GM21825 (cell line): Measurements from ENCODE around the gene COL4A3.
A peak's percentile ranks its signal among the peaks of the same experiment; 100 is the strongest.
"Not testable (repeated sequence)": the region's sequence is repeated elsewhere in the genome, so short reads cannot be mapped to it uniquely, and the experiment has no call there.

Source experiments
- ATAC-seq: cut with Tn5 transposase; IDR thresholded peaks from one replicate; pipeline ENCODE4 v1.9.1; 2021; ENCODE audit warnings: mild to moderate bottlenecking, moderate library complexity; ENCODE audit not compliant: unreplicated experiment

COL4A3 gene

DNA sequence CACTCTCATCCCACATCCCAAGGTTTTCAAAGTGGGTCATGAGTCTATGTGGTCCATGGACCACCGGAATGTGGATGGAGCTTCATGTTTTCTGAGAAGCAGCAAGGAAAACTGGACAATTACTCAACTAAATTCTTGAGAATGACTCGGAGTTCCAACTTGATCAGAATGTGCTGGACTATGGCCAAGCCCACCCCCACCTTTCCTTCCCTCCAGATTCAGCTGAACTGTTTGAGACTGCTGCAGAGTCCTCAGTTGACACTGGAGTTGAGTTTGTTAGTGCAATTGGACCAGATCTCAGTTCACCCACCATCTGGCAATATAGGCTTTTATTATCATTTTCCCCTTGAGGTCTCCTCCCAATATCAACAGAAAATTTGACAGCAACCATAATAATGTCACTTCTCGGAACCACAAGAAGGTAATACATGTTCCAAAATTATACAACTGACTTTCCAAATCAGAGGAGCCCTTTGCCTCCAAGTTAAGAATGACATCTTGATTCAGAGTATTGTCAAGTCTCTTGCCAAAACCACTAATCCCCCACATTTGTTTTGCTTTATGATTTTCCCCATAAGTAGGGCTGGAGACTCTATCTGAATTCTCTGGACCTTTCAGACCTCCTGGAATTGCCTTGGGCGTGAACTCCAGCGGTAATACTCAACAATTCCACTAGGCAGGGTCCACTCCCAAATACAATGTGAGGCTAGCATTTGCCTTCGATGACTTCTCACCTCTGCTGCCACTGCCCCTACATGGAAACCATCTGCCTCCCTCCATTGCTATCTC lies 9.2 kb upstream of the COL4A3 start:
- no peak for ATAC-seq

DNA sequence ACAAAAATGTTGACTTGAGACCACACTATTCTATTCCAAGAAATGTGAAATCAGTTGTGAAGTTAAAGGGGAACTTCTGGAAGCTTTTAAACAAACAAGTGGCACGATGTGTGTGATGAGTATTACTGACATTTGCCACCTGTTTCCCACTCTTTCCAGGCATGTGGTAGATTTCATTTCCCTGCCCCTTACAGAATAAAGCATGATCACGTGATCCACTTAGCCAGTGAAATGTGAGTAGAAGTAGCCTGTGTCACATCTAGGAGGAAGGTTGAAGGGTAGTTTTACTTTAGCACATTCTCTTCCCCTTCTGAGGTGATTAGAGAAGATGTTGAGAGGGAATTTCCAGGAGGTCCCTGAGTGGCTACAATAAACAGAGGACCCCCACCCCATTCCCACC lies 4.3 kb upstream of the COL4A3 start:
- ATAC-seq = no peak

DNA sequence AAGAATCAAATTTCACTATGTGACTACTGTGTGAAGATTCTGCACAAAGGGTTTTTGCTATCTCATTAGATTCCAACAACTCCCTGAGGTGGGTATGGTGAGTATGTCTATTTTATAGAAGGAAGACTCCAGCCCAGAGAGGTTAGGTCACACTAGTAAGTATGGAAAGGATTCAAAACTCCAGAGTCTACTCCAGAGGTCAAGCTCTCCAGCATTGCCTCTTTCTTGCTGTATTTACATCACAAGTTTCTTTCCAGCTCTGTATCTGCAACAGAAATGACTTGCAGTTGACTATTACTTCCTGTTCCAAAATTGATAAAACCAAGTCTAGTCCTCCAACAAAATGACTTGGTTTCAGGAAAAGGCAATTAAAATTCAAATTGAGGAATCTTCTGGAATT lies 2.5 kb upstream of the COL4A3 start:
- ATAC-seq = no peak

DNA sequence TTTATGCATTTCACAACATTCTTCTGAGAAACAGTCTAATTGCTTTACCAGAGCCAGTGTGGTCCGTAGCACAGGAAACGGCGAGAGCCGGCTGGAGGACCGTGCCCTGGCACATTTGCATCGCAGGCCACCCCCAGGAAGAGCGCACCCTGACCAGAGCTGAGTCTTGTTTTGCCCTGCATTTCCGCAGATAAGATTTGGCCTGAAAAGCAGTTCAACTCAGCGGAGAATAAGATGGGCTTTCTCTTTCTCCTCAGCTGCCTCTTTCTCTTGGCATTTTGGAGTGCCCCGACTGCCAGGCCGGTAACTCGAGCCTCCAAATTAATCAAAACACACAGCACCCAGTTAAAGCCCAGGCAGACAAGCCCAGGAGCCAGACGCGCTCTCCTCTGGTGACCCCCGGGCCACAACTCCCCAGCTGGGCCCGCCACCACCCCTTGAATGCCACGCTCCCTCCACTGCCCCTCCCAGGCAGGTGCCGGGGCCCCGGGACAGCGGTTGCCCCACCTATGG lies 883 bp upstream of the COL4A3 start:
- peak; percentile 74 for ATAC-seq

DNA sequence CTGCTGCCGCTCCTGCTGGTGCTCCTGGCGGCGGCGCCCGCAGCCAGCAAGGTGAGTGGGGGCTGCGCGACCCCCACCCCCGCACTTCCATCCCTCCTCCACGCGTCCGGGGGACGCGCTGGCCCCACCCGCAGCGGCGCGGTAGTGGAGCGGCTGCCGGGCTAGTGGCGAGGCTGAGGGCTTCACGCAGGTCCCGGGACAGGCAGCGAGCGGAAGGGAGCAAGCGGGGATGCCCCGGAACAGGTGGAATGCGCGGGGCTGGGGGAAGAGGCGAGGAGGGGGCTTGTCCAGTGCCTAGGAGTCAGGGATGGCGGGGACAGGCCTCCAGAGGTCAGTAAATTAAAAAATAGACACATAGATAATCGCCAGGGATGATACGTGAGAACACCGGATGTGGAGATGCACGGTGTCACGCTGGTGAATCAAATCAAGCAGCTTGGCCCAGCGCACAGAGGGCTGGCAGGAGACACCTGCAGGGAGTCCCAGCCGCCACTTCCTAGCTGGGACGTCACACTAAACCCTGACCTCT lies 403 bp downstream of the COL4A3 start:
- peak; percentile 75 for ATAC-seq

DNA sequence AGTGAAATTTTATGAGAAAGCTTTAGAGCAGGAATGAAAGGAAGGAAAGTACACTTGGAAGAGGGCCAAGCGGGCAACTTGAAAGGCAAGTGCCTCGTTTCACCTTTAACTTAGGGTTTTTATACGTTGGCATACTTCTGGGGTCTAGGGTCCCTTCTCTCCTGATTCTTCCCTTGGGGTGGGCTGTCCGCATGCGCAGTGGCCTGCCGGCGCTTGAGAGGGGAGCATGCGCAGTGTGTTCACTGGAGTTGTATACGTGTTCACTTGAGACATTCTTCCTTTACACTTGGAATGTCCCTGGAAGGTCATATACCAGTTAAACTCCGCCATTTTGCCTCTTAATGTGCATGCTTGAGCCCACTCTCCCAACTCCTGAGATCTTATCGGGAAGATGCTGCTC lies 7.4 kb downstream of the COL4A3 start:
- ATAC-seq = not testable (repeated sequence)

DNA sequence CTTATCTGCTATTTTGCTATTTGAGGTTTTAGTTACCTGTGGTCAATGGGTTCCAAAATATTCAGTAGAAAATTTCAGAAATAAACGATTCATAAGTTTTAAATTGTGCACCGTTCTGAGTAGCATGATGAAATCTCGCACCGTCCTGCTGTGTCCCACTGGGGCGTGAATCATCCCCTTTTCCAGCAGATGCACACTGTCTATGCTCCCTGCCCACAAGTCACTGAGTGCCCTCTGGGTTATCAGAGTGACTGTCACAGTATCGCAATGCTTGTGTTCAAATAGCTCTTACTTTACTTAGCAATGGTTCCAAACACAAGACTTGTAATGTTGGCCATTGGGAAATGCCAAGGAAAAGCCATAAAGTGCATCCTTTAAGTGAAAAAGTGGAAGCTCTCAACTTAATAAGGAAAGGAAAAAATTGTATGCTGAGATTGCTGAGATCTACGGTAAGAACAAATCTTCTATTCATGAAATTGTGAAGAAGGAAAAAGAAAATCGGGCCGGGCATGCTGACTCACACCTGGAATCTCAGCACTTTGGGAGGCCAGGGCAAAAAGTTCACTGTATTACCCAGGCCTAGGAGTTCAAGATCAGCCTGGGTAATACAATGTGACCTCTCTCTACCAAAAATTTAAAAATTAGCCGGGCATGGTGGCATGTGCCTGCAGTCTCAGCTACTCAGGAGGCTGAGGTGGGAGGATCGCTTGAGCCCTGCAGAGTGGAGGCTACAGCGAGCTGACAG lies 13.3 kb downstream of the COL4A3 start:
- no peak for ATAC-seq

DNA sequence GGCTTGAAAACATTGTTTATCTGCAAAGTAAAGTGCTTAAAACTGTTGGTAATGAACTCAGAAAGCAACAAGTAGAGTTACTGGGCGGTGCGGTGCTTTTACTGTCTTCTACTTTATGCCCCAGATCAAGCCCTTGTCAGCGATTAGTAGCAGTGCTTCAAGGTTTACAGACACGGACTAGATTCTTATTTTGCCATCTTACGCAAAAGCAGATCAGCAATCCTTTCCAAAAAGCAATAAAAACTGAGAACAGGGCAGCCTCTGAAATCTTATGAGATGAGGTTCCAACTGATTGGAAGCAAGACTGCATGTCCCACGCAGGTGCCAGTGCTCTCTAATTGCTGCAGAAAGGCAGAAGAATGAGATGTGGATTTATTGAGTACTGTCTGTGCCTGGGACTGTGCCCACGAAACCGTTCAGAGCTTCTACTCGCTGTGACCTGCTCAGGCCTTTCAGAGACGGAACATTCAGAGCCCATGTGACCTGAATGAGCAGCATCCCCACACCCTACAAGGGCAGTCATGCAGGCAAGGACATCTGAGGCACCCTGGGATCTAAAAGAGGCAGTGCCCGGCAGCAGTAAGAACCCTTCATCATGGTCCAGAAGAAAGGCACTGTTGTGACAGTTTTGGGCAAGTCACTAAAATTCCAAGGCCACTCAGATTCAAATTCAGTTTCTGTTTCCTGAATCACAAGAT lies 15.7 kb downstream of the COL4A3 start:
- no peak for ATAC-seq

DNA sequence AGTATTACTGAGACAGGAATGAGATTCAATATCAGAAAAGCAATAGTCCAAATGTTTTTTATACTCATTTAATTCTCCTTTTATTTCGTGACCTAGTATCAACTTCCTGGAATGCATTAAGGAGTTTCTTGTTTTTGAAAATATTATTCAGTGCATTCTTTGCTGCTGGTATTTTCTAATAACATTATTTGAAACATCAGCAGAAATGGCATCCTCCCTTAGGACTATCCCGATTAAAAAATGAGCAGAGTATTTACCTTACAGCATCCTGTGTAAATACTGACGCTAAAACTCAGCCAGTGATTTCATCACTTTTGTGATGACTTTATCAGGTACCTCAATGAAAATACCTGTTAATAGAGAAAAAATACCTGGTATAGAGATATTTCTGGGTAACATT lies 16.3 kb downstream of the COL4A3 start:
- no peak for ATAC-seq

DNA sequence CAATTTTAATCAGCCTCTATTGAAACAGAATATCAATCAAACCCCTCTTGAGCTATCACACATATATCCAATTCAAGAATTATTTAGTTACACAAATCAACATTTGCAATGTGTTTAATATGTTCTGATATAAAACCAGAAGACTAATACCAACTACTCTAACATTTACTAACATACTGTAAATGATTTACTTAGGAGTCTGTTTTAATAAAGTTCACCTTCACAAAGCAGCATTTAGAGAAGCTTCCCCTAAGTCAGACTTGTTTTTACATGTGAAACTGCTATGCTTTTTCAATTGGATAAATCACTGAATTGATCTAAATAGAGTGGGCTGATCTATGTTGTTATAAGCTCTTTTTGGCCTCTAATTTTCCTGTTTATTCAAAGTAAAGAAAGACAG lies 18.3 kb downstream of the COL4A3 start:
- ATAC-seq = no peak

DNA sequence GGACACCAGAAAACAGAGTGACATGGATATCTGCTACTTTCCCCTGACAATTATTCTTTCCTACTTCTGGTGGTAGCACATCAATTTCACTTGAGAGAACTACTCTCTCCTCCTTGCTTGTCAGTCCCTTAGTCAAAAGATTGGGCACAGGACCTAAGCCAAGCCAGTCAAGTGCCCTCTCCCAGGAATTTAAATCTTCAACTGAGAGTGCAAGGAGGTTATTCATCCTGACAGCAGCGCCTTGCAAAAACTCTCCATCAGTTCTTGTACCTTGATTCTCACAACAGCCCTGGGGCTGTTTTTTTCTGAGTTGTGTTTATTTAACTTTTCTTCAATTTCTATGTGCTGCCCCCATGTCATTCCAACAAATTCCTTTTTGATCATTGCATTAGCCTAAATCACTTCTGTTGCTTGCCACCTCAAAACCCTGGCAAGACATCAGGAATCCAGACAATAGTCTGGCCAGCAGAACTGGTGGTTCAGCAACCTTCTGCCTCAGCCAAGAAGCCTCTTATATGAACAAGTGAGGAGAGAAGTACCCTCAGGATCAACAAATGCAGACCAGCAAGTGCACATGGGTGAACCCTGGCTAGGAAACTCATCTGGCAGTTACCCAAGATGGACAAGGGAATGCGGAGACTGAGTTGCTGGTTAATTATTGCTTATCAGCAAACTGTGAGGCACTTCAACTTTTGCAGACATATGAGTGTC lies 19.4 kb downstream of the COL4A3 start:
- ATAC-seq = no peak

DNA sequence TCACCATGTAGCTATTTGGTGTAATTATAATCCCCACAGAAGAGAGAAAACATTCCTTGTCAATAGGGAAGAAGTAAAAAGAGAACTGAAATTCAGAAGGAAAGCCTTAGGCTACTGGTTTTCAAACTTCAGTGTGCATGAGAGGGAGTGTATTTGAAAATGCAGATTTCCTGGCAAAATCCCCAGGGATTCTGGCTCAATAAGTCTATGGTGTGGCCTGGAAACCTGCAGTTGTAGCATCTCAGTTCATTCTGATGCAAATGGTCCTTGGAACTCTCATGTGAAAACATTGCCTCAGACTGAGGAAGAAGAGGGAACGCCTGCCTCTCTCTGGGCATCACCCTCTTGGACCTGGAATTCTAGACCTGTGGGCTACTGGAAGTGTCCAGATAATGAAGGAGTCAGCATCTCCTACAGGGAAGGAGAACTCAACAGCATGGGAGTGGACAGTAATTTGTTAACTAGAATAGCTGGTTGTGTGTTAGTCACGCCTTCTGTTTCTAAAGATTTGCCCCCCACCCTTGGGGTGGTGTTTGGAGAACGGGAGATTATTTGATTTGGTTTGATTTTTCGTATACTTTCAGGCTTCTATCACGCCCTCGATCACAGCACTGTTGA lies 21.3 kb downstream of the COL4A3 start:
- no peak for ATAC-seq

DNA sequence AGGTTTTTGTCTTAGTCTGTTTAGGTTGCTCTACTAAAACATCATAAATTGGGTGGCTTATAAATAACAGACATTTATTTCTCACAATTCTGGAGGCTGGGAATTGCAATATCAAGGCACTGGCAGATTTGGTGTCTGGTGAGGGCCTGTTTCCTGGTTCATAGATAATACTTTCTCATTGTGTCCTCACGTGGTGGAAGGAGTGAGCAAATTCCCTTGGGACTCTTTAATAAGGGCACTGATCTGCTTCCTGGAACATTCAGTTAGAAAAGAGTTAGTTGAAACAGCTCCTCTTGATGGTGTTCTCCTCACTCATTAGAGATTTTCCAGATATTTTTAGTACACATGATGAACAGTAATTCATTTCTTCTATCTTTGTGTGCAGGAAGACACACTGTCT lies 22.3 kb downstream of the COL4A3 start:
- no peak for ATAC-seq

DNA sequence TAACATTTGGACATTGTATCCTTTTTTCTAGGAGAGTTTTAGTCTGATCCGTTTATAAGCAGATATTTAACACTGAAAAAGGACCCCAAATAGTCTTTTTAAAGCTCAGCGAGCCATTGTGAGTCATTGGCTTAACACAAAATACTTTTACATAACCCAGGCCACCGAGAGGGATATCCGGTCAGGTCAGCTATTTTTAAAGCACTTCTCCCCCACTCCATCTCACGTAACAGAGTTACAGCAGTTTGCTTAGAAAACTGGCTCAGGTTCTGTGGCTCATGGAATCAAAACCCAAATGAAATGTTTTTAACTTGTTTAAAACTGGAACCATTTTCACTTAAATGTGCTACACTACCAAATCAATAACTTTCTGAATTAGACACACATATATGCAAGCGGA lies 23.9 kb downstream of the COL4A3 start:
- peak; percentile 61 for ATAC-seq

DNA sequence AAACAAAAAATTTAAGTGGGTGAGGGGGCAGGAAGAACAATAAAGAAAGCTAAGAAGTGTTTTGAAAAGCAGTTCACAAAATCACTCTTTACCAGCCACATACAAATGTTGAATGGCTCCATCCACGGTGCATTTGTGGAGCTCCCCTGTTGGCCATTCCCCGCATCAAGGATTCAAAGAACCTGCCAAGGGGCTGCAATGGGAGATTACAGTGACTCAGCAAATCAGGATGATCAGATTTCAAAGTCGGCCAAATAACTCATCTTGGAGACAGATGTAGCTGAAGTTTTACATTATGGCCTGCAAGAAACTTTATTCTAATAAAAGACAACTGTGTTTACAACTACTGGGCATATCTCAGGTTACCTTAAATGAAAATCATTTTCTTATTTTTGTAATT lies 26.9 kb downstream of the COL4A3 start:
- no peak for ATAC-seq

DNA sequence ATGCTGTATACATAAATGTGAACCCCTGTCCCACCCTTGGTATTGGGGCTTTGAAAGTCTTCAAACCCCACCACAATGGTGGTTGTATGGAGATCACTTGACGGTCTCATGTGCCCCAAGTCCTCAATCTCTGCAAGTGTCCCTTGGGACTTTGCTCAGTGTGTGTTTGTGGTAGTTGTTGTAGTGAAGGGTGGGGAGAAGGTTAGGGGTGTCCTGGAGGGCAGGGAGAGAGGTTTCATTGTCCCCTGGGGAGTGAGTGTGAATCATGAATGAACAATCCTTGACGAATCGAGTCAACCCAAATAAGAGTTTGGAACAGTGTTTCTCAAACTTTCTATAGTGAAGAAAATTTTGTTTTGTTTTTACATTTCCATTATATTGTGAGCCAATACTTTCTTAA lies 28.1 kb downstream of the COL4A3 start:
- ATAC-seq = no peak

DNA sequence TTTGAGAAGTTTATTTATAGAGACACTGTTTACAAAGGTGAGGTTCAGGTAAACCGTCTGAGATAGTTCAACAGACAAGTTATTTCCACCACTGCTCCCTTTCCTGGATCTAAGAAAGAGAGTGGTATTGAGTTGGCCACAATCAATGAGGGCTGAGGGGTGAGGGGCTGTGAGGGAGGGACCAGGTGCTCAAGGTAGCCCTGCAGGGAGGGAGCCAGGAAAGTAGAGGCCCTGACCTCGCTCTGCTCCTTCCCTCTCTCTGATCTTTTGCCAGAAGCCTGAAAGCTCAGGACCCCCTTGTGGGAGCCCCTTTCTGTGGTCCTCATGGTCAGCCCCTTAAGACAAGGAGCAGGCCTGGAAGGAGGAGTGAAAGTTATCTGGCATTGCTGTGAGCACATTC lies 29.8 kb downstream of the COL4A3 start:
- no peak for ATAC-seq

DNA sequence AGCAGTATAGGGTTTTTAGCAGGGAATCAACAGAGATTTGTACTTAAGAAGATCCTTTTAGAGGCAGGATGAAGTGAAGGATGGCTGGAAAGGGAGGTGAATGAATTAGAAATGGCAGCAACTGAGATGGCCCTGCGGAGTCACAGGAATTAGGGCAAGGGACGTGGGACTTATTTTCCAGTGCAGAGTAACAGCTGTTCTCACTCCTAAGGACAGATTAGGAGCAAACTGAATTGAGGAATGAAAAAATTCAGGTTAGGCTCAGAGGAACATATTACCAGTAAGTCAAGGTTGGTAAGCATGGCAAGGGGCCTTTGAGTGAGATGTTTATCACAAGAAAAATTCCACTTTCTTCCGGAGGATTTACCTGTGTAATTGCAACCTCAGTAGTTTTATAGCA lies 34.4 kb downstream of the COL4A3 start:
- no peak for ATAC-seq

DNA sequence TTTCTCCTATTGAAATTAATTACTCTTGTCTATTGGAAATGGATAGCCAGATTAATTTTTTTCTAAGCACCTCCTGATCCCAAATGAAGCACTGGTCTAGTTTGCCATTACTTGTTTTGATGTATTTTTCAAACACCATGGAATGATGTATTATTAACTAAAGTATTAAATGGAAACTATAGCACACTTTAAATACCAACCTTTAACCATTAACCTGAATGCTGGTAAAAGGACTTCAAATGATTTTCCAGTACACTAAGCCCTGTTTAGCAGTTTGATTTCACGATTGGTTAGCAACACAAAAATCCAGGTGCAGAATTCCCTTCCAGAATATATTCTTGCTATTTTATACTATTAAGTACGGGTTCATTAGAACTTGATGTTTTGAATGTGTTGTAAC lies 37.3 kb downstream of the COL4A3 start:
- ATAC-seq = no peak

DNA sequence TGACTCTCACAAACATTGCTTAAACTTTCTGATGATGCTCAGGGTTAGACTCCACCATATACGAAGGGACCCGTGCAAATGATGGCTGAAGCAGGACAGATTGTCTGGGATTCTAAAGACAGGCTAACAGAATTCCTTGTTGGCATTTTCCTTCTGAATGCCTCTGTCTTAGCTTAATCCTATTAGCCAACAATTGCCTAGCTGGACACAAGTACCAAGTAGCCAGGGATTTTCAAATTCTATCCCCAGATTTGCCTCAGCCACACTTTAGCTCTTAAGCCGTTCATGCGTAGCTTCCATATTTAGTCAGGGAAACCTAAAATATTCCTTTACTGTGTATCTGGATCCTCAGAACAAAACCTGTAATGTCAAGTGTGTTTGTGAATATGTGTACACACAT lies 40.0 kb downstream of the COL4A3 start:
- no peak for ATAC-seq
